HepG2 (cell line): ENCODE measurements around the gene IL6R. TPM values are rescaled to one million over a fixed set of nuclear protein-coding genes. Genes with fewer than 3 reads are reported as not detected.

ENCODE experiments used
- ATAC-seq: fragments of 200-7000 bp; cut with Tn5 transposase; 3 replicates; pipeline ENCODE4 v1.9.1; 2020; ENCODE audit warnings: mild to moderate bottlenecking, moderate library complexity
- BruUV-seq: library from RNA; stranded (reverse); fragments of 400-500 nt; replicated peaks from 2 replicates; lab custom pipeline; 2021; lab: Mats Ljungman, UMichigan
- CTCF ChIA-PET: fragments of 300-600 bp; formaldehyde crosslinking; extraction: SDS; loops from one replicate; lab custom pipeline; 2021; ENCODE audit warnings: low total read pairs, inconsistent platforms, low intra/inter-chr PET ratio; lab: Yijun Ruan, JAX
- POLR2A ChIA-PET: fragments of 350-600 bp; sonication (Branson Sonifier 250); formaldehyde crosslinking; loops from one replicate; lab custom pipeline; 2020; ENCODE audit warnings: antibody characterized with exemption, inconsistent platforms; lab: Yijun Ruan, JAX
- DNase-seq: peaks from one replicate; pipeline ENCODE4 v3.0.0-alpha.2; 2015; ENCODE audit warnings: low spot score
- FAIRE-seq: peaks from 3 replicates; lab custom pipeline; 2011; peaks lifted over from hg19 to GRCh38; lab: Jason Lieb, UNC
- H2AFZ ChIP-seq: one replicate; pipeline ENCODE4 v1.6.1; 2011; ENCODE audit warnings: low read length, inconsistent platforms
- H3K27ac ChIP-seq: fragments of 300-600 bp; 3 replicates; pipeline ENCODE4 v1.8.0; 2011; ENCODE audit warnings: mixed run types, mild to moderate bottlenecking, mixed read lengths, low read length, inconsistent platforms; ENCODE audit not compliant: insufficient read depth; ENCODE audit errors: extremely low read length
- H3K27me3 ChIP-seq, 2 experiments: fragments of 200-600 bp in 1 of 2; 2 replicates in 1 of 2; 3 replicates in 1 of 2; pipeline versions ENCODE4 v1.6.0 to v1.8.0; 2011; ENCODE audit warnings: low read length in 2 of 2, mild to moderate bottlenecking in 2 of 2, moderate library complexity in 2 of 2, inconsistent platforms in 1 of 2; ENCODE audit not compliant: insufficient read depth in 2 of 2, control insufficient read depth in 1 of 2
- H3K36me3 ChIP-seq, 2 experiments: fragments of 200-600 bp in 1 of 2; replicated peaks in 1 of 2; 2 replicates in 1 of 2; 3 replicates in 1 of 2; pipeline versions ENCODE4 v1.5.1 to v1.8.0; 2011; ENCODE audit warnings: low read length in 2 of 2, inconsistent platforms in 1 of 2; ENCODE audit not compliant: insufficient read depth in 2 of 2, control insufficient read depth in 1 of 2
- H3K4me1 ChIP-seq: 2 replicates; pipeline ENCODE4 v1.5.1; 2012; ENCODE audit warnings: low read length, inconsistent platforms; ENCODE audit not compliant: insufficient read depth
- H3K4me2 ChIP-seq: 2 replicates; pipeline ENCODE4 v1.6.0; 2011; ENCODE audit warnings: low read depth, low read length, inconsistent platforms
- H3K4me3 ChIP-seq, 3 experiments: fragments of 200-600 bp in 1 of 3; sonication (generic), shearing (Covaris generic) in 1 of 3; replicated peaks in 1 of 3; 2 replicates each; pipeline ENCODE4 v1.5.1; 2011 to 2016; ENCODE audit warnings: low read length in 3 of 3, inconsistent platforms in 2 of 3, low read depth in 2 of 3, mild to moderate bottlenecking in 2 of 3, control low read depth in 1 of 3, mixed read lengths in 1 of 3; ENCODE audit not compliant: insufficient read depth in 1 of 3
- H3K79me2 ChIP-seq: one replicate; pipeline ENCODE4 v1.6.1; 2011; ENCODE audit warnings: low read length, inconsistent platforms; ENCODE audit not compliant: insufficient read depth
- H3K9ac ChIP-seq: 2 replicates; pipeline ENCODE4 v1.6.0; 2011; ENCODE audit warnings: mild to moderate bottlenecking, low read depth, low read length, inconsistent platforms; ENCODE audit not compliant: insufficient read depth
- H3K9me3 ChIP-seq: 2 replicates; pipeline ENCODE4 v1.5.1; 2012; ENCODE audit warnings: mild to moderate bottlenecking, low read length
- H4K20me1 ChIP-seq: 2 replicates; pipeline ENCODE4 v1.6.0; 2011; ENCODE audit warnings: inconsistent platforms, mild to moderate bottlenecking, low read length, moderate library complexity; ENCODE audit not compliant: insufficient read depth
- CREM ChIP-seq, 2 experiments: sonication (generic) in 1 of 2; formaldehyde crosslinking in 1 of 2; IDR thresholded peaks; 2 replicates each; pipeline versions ENCODE4 v1.4.0 to v1.6.1; 2016 to 2020; ENCODE audit warnings: antibody characterized with exemption in 1 of 2, mild to moderate bottlenecking in 1 of 2, missing genetic modification reagents in 1 of 2
- EEA1 ChIP-seq: sonication (generic); formaldehyde crosslinking; IDR thresholded peaks from 2 replicates; pipeline ENCODE4 v1.5.1; 2020; ENCODE audit warnings: mild to moderate bottlenecking, missing genetic modification reagents, borderline replicate concordance
- FOXA3 ChIP-seq: IDR thresholded peaks from 2 replicates; pipeline ENCODE4 v1.6.1; 2016; ENCODE audit warnings: missing genetic modification reagents, missing compliant biosample characterization
- PPARG ChIP-seq: conservative IDR thresholded peaks from 2 replicates; pipeline ENCODE4 v1.6.1; 2016; ENCODE audit warnings: missing biosample characterization, missing genetic modification reagents
- ZNF577 ChIP-seq: sonication (generic); formaldehyde crosslinking; IDR thresholded peaks from 2 replicates; pipeline ENCODE4 v1.4.0; 2020; ENCODE audit warnings: mild to moderate bottlenecking, low read depth, missing genetic modification reagents, borderline replicate concordance
- ZNF775 ChIP-seq: sonication (generic); formaldehyde crosslinking; IDR thresholded peaks from 2 replicates; pipeline ENCODE4 v1.4.0; 2020; ENCODE audit warnings: missing genetic modification reagents, mild to moderate bottlenecking, moderate library complexity, borderline replicate concordance
- ZSCAN30 ChIP-seq: sonication (generic); formaldehyde crosslinking; IDR thresholded peaks from 2 replicates; pipeline ENCODE4 v1.5.0; 2020; ENCODE audit warnings: mild to moderate bottlenecking, missing genetic modification reagents
- WGBS: methylation state at CpG from one replicate; pipeline ENCODE4 v1.1.6; 2017; ENCODE audit warnings: low lambda C conversion rate; 5-methylcytosine and 5-hydroxymethylcytosine counted together
- in situ Hi-C: cut with HindIII; loops from 2 replicates; pipeline ENCODE4 v1.10.0; 2017; ENCODE audit warnings: low pct_unique_long_range_greater_than_20kb; ENCODE audit not compliant: extremely low pct_ligation_motif_present
- intact Hi-C: fragments of 100-400 bp; cut with micrococcal nuclease; formaldehyde crosslinking; loops from one replicate; pipeline ENCODE4 v1.10.0; 2022; ENCODE audit not compliant: unreplicated experiment
- polyA plus RNA-seq, 8 experiments: library from polyadenylated mRNA; depleted of rRNA in 3 of 8; stranded (reverse) in 7 of 8; unstranded in 1 of 8; fragments of >200 nt; fragmentation: Illumina TruSeq in 4 of 8; extraction: Trizol in 4 of 8; gene quantifications; 2 replicates each; pipeline versions ENCODE4 v1.2.1 to v1.2.3, GENCODE V29; 2011 to 2016; ENCODE audit warnings: low read depth in 4 of 8, missing spikeins in 1 of 8, mixed read lengths in 1 of 8; ENCODE audit not compliant: insufficient read depth in 1 of 8
- total RNA-seq, 5 experiments: library from RNA; depleted of rRNA; stranded (reverse); fragments of >200 nt; fragmentation: Illumina TruSeq; extraction: Trizol; gene quantifications; 2 replicates each; pipeline ENCODE4 v1.2.3, GENCODE V29; 2016; ENCODE audit warnings: low read depth in 1 of 5
- TF ChIP-seq, protein P1 (sequence below): IDR thresholded peaks from 2 replicates; pipeline ENCODE4 v1.6.1; 2012; ENCODE audit warnings: low read depth, low read length, improper control_type of control experiment
- TF ChIP-seq, protein P2 (sequence below): sonication (generic); formaldehyde crosslinking; IDR thresholded peaks from 2 replicates; pipeline ENCODE4 v1.4.0; 2020; ENCODE audit warnings: missing genetic modification reagents, mild to moderate bottlenecking, borderline replicate concordance
- TF ChIP-seq, protein P3 (sequence below): sonication (generic); formaldehyde crosslinking; IDR thresholded peaks from 2 replicates; pipeline ENCODE4 v1.4.0; 2020; ENCODE audit warnings: missing genetic modification reagents, borderline replicate concordance

IL6R gene
- total and polyA plus RNA-seq, 2 of the 13 experiments (the other 11 are each of a cell fraction or from before 2014, with no cell fraction given): 5.0 to 24.5 TPM

DNA sequence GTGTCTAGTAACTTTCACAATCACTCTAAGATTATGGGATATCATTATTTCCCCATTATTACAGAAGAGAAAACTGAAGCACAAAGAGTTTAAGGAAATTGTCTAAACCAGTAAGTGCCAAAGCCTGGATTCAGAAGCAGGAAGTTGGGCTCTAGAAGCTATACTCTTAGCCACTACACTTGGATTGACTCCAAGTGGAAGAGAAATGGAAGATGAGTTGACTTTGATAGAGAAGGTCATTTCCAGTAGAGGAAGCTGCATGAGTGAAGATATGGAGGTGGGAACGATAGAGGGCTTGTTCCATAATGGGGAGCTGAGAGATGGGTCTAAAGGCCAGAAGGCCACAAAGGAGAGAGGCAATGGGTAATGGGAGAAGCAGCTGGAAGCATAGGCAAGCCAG, 85.2 kb downstream of the IL6R start:
- Histone ChIP-seq H4K20me1 (no peaks in the 10 kb centered on the region), H2AFZ (no peak overlapping the region), H3K4me2 (no peak overlapping the region), H3K9me3 (no peaks in the 10 kb centered on the region), H3K36me3 (no peaks in the 10 kb centered on the region), H3K4me1 (no peaks in the 10 kb centered on the region), H3K27ac (no peak overlapping the region), H3K79me2 (no peaks in the 10 kb centered on the region), H3K27me3 (peaks cover 2 to 21% of the 10 kb centered on the region in 2 experiments; a peak in 2 of 5 replicates), H3K9ac (no peak overlapping the region), H3K4me3 (no peak overlapping the region)
- CTCF ChIA-PET: no interaction called here
- intact Hi-C loops: no loop called here
- no peak for DNase-seq
- 33% methylated on average over 1 of the region's 1 CpG for WGBS
- FAIRE-seq: no peak
- TF ChIP-seq ZNF577 (CRISPR knock-in tag): no peak
- in situ Hi-C loops: no loop called here
- BruUV-seq: no TSS peak
- POLR2A ChIA-PET: no interaction called here
- no peak for ATAC-seq

DNA sequence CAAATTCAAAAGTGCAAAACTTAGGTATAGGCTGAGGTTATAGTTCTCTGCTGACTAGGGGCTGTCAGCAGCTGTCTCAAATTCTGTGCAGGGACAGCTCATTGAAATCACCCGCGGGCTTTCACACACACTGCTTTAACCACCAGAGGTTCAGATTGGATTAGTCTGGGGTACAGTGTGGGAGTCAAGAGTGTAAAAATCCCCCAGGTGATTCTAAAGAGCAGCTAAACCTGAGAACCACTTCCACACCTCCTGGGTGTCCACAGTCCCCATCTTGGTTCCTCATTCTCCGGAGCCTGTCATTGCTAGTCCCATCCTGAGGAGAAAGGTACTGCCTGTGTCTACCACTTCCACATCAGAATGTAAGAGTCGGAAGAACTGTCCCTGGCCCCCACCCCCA, 87.0 kb downstream of the IL6R start:
- H3K9ac ChIP-seq: no peak overlapping the region
- no peak overlapping the region for H2AFZ ChIP-seq
- DNase-seq (no peak), ATAC-seq (no peak), FAIRE-seq (no peak)
- no peaks in the 10 kb centered on the region for H3K9me3 ChIP-seq
- intact Hi-C loops: no loop called here
- no peak overlapping the region for H3K4me2 ChIP-seq
- 57% methylated on average over 4 of the region's 4 CpGs for WGBS
- peaks cover 2 to 28% of the 10 kb centered on the region in 2 experiments; a peak in 2 of 5 replicates for H3K27me3 ChIP-seq
- in situ Hi-C loops: no loop called here
- no peak overlapping the region for H3K4me3 ChIP-seq
- peaks cover 9% of the 10 kb centered on the region for H3K4me1 ChIP-seq
- ChIA-PET CTCF (no interaction called here), POLR2A (no interaction called here)
- no peaks in the 10 kb centered on the region for H3K36me3 ChIP-seq
- no peak overlapping the region for H3K27ac ChIP-seq
- no peaks in the 10 kb centered on the region for H3K79me2 ChIP-seq
- H4K20me1 ChIP-seq: no peaks in the 10 kb centered on the region
- BruUV-seq: no TSS peak
- TF ChIP-seq ZSCAN30 (CRISPR knock-in tag) (no peak), FOXA3 (CRISPR knock-in tag) (no peak), EEA1 (no peak), ZNF775 (CRISPR knock-in tag) (no peak), CREM (IDR thresholded peaks at IDR 0.05) (no peak), CREM (CRISPR knock-in tag; IDR thresholded peaks at IDR 0.05) (no peak), PPARG (CRISPR knock-in tag) (no peak)
- TF ChIP-seq, protein P1, sequence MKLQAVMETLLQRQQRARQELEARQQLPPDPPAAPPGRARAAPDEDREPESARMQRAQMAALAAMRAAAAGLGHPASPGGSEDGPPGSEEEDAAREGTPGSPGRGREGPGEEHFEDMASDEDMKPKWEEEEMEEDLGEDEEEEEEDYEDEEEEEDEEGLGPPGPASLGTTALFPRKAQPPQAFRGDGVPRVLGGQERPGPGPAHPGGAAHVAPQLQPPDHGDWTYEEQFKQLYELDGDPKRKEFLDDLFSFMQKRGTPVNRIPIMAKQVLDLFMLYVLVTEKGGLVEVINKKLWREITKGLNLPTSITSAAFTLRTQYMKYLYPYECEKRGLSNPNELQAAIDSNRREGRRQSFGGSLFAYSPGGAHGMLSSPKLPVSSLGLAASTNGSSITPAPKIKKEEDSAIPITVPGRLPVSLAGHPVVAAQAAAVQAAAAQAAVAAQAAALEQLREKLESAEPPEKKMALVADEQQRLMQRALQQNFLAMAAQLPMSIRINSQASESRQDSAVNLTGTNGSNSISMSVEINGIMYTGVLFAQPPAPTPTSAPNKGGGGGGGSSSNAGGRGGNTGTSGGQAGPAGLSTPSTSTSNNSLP: no peak
- TF ChIP-seq, protein P2, sequence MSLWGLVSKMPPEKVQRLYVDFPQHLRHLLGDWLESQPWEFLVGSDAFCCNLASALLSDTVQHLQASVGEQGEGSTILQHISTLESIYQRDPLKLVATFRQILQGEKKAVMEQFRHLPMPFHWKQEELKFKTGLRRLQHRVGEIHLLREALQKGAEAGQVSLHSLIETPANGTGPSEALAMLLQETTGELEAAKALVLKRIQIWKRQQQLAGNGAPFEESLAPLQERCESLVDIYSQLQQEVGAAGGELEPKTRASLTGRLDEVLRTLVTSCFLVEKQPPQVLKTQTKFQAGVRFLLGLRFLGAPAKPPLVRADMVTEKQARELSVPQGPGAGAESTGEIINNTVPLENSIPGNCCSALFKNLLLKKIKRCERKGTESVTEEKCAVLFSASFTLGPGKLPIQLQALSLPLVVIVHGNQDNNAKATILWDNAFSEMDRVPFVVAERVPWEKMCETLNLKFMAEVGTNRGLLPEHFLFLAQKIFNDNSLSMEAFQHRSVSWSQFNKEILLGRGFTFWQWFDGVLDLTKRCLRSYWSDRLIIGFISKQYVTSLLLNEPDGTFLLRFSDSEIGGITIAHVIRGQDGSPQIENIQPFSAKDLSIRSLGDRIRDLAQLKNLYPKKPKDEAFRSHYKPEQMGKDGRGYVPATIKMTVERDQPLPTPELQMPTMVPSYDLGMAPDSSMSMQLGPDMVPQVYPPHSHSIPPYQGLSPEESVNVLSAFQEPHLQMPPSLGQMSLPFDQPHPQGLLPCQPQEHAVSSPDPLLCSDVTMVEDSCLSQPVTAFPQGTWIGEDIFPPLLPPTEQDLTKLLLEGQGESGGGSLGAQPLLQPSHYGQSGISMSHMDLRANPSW (CRISPR knock-in tag): no peak
- TF ChIP-seq, protein P3, sequence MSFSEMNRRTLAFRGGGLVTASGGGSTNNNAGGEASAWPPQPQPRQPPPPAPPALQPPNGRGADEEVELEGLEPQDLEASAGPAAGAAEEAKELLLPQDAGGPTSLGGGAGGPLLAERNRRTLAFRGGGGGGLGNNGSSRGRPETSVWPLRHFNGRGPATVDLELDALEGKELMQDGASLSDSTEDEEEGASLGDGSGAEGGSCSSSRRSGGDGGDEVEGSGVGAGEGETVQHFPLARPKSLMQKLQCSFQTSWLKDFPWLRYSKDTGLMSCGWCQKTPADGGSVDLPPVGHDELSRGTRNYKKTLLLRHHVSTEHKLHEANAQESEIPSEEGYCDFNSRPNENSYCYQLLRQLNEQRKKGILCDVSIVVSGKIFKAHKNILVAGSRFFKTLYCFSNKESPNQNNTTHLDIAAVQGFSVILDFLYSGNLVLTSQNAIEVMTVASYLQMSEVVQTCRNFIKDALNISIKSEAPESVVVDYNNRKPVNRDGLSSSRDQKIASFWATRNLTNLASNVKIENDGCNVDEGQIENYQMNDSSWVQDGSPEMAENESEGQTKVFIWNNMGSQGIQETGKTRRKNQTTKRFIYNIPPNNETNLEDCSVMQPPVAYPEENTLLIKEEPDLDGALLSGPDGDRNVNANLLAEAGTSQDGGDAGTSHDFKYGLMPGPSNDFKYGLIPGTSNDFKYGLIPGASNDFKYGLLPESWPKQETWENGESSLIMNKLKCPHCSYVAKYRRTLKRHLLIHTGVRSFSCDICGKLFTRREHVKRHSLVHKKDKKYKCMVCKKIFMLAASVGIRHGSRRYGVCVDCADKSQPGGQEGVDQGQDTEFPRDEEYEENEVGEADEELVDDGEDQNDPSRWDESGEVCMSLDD (CRISPR knock-in tag): no peak
